ENCODE results near the gene PAPPA2.

The PAPPA2 gene

GRCh38 chr1:176829261-176829660 is 366.3 kb downstream of the PAPPA2 start:
- Histone ChIP-seq H3K79me2 (ENCODE audit: insufficient read depth, low read length) (no peaks in the 10 kb centered on the region), H3K36me3 (ENCODE audit: low read length) (no peaks in the 10 kb centered on the region), H2AFZ (ENCODE audit: low read depth, low read length, severe bottlenecking) (no peak overlapping the region), H3K27me3 (ENCODE audit: low read length) (no peaks in the 10 kb centered on the region), H3K4me2 (ENCODE audit: low read depth, low read length, poor library complexity, severe bottlenecking) (no peak overlapping the region), H3K9me2 (replicated peaks; ENCODE audit: insufficient read depth, low read length) (no peaks in the 10 kb centered on the region), H3K27ac (ENCODE audit: low read depth, low read length) (no peak overlapping the region), H3K9me3 (ENCODE audit: insufficient read depth, low read length) (no peaks in the 10 kb centered on the region), H3K4me3 (ENCODE audit: insufficient read depth, low read length, poor library complexity, severe bottlenecking) (no peak overlapping the region), H4K20me1 (ENCODE audit: low read depth, low read length) (no peaks in the 10 kb centered on the region), H3F3A (ENCODE audit: insufficient read depth) (no peaks in the 10 kb centered on the region), H3K9ac (ENCODE audit: low read length) (no peak overlapping the region)
- no peak for TF ChIP-seq CTCF (IDR thresholded peaks at IDR 0.05; ENCODE audit: insufficient read depth, low read length, poor library complexity, severe bottlenecking)
- TF ChIP-seq EZH2phosphoT487 (conservative IDR thresholded peaks at IDR 0.05; ENCODE audit: low read length), result no peak

- no peaks in the 10 kb centered on the region for H3K27me3 ChIP-seq (ENCODE audit: low read length)
- H3K79me2 ChIP-seq (ENCODE audit: insufficient read depth, low read length), result no peaks in the 10 kb centered on the region
- no peaks in the 10 kb centered on the region for H3K36me3 ChIP-seq (ENCODE audit: low read length)
- H3K4me2 ChIP-seq (ENCODE audit: low read depth, low read length, poor library complexity, severe bottlenecking), result no peak overlapping the region
- no peak overlapping the region for H3K4me3 ChIP-seq (ENCODE audit: insufficient read depth, low read length, poor library complexity, severe bottlenecking)
- H3K9me2 ChIP-seq (replicated peaks; ENCODE audit: insufficient read depth, low read length), result no peaks in the 10 kb centered on the region
- H4K20me1 ChIP-seq (ENCODE audit: low read depth, low read length), result no peaks in the 10 kb centered on the region
- no peak for TF ChIP-seq CTCF (IDR thresholded peaks at IDR 0.05; ENCODE audit: insufficient read depth, low read length, poor library complexity, severe bottlenecking)
- no peak for TF ChIP-seq EZH2phosphoT487 (conservative IDR thresholded peaks at IDR 0.05; ENCODE audit: low read length)
- no peak overlapping the region for H3K27ac ChIP-seq (ENCODE audit: low read depth, low read length)
- no peak overlapping the region for H3K9ac ChIP-seq (ENCODE audit: low read length)
- no peaks in the 10 kb centered on the region for H3F3A ChIP-seq (ENCODE audit: insufficient read depth)
- no peak overlapping the region for H2AFZ ChIP-seq (ENCODE audit: low read depth, low read length, severe bottlenecking)
- H3K9me3 ChIP-seq (ENCODE audit: insufficient read depth, low read length), result no peaks in the 10 kb centered on the region
Measured at GRCh38 chr1:176831150-176831549, 368.2 kb downstream of the PAPPA2 start.

GRCh38 chr1:176837708-176838107 is 374.7 kb downstream of the PAPPA2 start:
- H3K9ac ChIP-seq (ENCODE audit: low read length), result no peak overlapping the region
- no peak for TF ChIP-seq EZH2phosphoT487 (conservative IDR thresholded peaks at IDR 0.05; ENCODE audit: low read length)
- no peak for TF ChIP-seq CTCF (IDR thresholded peaks at IDR 0.05; ENCODE audit: insufficient read depth, low read length, poor library complexity, severe bottlenecking)
- no peaks in the 10 kb centered on the region for H3K9me3 ChIP-seq (ENCODE audit: insufficient read depth, low read length)
- no peak overlapping the region for H3K4me3 ChIP-seq (ENCODE audit: insufficient read depth, low read length, poor library complexity, severe bottlenecking)
- H3K36me3 ChIP-seq (ENCODE audit: low read length), result no peaks in the 10 kb centered on the region
- no peaks in the 10 kb centered on the region for H3K9me2 ChIP-seq (replicated peaks; ENCODE audit: insufficient read depth, low read length)
- no peaks in the 10 kb centered on the region for H4K20me1 ChIP-seq (ENCODE audit: low read depth, low read length)
- H3K27ac ChIP-seq (ENCODE audit: low read depth, low read length), result no peak overlapping the region
- H3K4me2 ChIP-seq (ENCODE audit: low read depth, low read length, poor library complexity, severe bottlenecking), result no peak overlapping the region
- H3K27me3 ChIP-seq (ENCODE audit: low read length), result no peaks in the 10 kb centered on the region
- H3K79me2 ChIP-seq (ENCODE audit: insufficient read depth, low read length), result no peaks in the 10 kb centered on the region
- H2AFZ ChIP-seq (ENCODE audit: low read depth, low read length, severe bottlenecking), result no peak overlapping the region
- H3F3A ChIP-seq (ENCODE audit: insufficient read depth), result no peaks in the 10 kb centered on the region
